ENCODE data around the gene PRELP. TPM values are rescaled to one million over a fixed set of nuclear protein-coding genes. Genes with fewer than 3 reads are reported as not detected.

Gene PRELP
- total RNA-seq, 1 experiment from 2014 or later = 0.07 TPM

- Histone ChIP-seq H4K20me1 (ENCODE audit: control insufficient read depth, insufficient read depth, insufficient read length) (no peaks in the 10 kb centered on the region), H2AFZ (ENCODE audit: low read length) (no peak overlapping the region), H4K5ac (ENCODE audit: insufficient read length, low read depth, low read length) (no peak overlapping the region), H3K18ac (ENCODE audit: insufficient read length, low read depth, low read length) (no peak overlapping the region), H4K8ac (replicated peaks; ENCODE audit: insufficient read length, low read depth, low read length) (no peak overlapping the region), H3K23ac (ENCODE audit: insufficient read length, low read depth, low read length) (no peak overlapping the region), H3K27me3 (ENCODE audit: insufficient read depth, low read length) (no peaks in the 10 kb centered on the region), H3K79me2 (ENCODE audit: insufficient read depth, low read length) (no peaks in the 10 kb centered on the region), H2BK12ac (ENCODE audit: insufficient read length, low read depth, low read length) (no peak overlapping the region), H3K9me3 (ENCODE audit: control insufficient read depth, low read depth, low read length) (no peaks in the 10 kb centered on the region), H3K14ac (ENCODE audit: insufficient read depth, low read length) (no peak overlapping the region), H3K9ac (ENCODE audit: extremely low read depth, insufficient read length, low read length) (no peak overlapping the region), H2BK20ac (ENCODE audit: low read depth, low read length, poor library complexity, severe bottlenecking) (no peak overlapping the region), H3K27ac (ENCODE audit: insufficient read length, low read depth, low read length) (no peak overlapping the region), H3T11ph (ENCODE audit: low read length) (no peak overlapping the region), H2BK120ac (ENCODE audit: low read depth, low read length, poor library complexity, severe bottlenecking) (no peak overlapping the region), H4K91ac (ENCODE audit: insufficient read length, low read depth, low read length) (no peak overlapping the region), H3K56ac (ENCODE audit: insufficient read length, low read depth, low read length) (no peak overlapping the region), H3K79me1 (ENCODE audit: insufficient read depth, low read depth, low read length, poor library complexity, severe bottlenecking) (no peaks in the 10 kb centered on the region), H3K4ac (ENCODE audit: low read depth, low read length) (no peak overlapping the region), H2BK15ac (ENCODE audit: low read depth, low read length) (no peak overlapping the region), H3K23me2 (ENCODE audit: insufficient read length, low read depth, low read length, poor library complexity, severe bottlenecking) (no peaks in the 10 kb centered on the region), H3K4me1 (ENCODE audit: insufficient read depth, low read length) (peaks cover 1% of the 10 kb centered on the region; the same call in 1 of the 2 replicates), H3K4me2 (ENCODE audit: insufficient read depth, insufficient read length, low read length) (no peak overlapping the region), H2BK5ac (ENCODE audit: insufficient read length, low read length) (no peak overlapping the region), H2AK5ac (ENCODE audit: insufficient read length, low read length) (no peak overlapping the region)
- TF ChIP-seq CTCF (conservative IDR thresholded peaks at IDR 0.05) = no peak
- no peak overlapping the region for H3K27ac Mint-ChIP-seq
- H3K4me1 Mint-ChIP-seq = peaks cover 8 to 13% of the 10 kb centered on the region in 2 experiments
- H3K27me3 Mint-ChIP-seq (ENCODE audit: low read depth) = peaks cover 15% of the 10 kb centered on the region
- H3K9me3 Mint-ChIP-seq = no peaks in the 10 kb centered on the region
- no CpG with 5 or more reads among the region's 1 CpG for WGBS (ENCODE audit: extremely low coverage, insufficient read length, low lambda C conversion rate)
- DNase-seq = no peak
- no peak overlapping the region for H3K4me3 Mint-ChIP-seq
- no peaks in the 10 kb centered on the region for H3K36me3 Mint-ChIP-seq (ENCODE audit: insufficient read depth in 1 of 3, low read depth in 3 of 3)
Observed at GRCh38 chr1:203481196-203481595, 5.6 kb downstream of the PRELP start.

Measured in H9 (cell line).